Effector memory CD4-positive, alpha-beta T cell (primary cell): ENCODE measurements around the gene CDYL.

Experiments
- DNase-seq, 3 donors: peaks; one replicate each; pipeline ENCODE4 v3.0.0-alpha.2; 2020
- H3K27ac ChIP-seq: 2 replicates; pipeline ENCODE4 v1.7.0; 2013; ENCODE audit warnings: mild to moderate bottlenecking, low read length, moderate library complexity; ENCODE audit not compliant: insufficient read depth, poor library complexity, severe bottlenecking
- H3K27me3 ChIP-seq: replicated peaks from 2 replicates; pipeline ENCODE4 v1.7.0; 2013; ENCODE audit warnings: mild to moderate bottlenecking, low read length; ENCODE audit not compliant: insufficient read depth, control insufficient read depth, poor library complexity, severe bottlenecking
- H3K36me3 ChIP-seq: 2 replicates; pipeline ENCODE4 v1.7.0; 2013; ENCODE audit warnings: mild to moderate bottlenecking, low read length, moderate library complexity; ENCODE audit not compliant: control insufficient read depth, insufficient read depth
- H3K4me1 ChIP-seq: 2 replicates; pipeline ENCODE4 v1.7.0; 2013; ENCODE audit warnings: low read length, mild to moderate bottlenecking; ENCODE audit not compliant: control insufficient read depth, insufficient read depth, poor library complexity, severe bottlenecking
- H3K4me3 ChIP-seq: 2 replicates; pipeline ENCODE4 v1.7.0; 2013; ENCODE audit warnings: low read length, low read depth, mild to moderate bottlenecking; ENCODE audit not compliant: insufficient read depth, poor library complexity, severe bottlenecking
- H3K9me3 ChIP-seq: 2 replicates; pipeline ENCODE4 v1.7.0; 2013; ENCODE audit warnings: mild to moderate bottlenecking, low read length, moderate library complexity; ENCODE audit not compliant: control insufficient read depth

CDYL gene

GRCh38 chr6:4743062-4743461 is 33.1 kb upstream of the CDYL start:
- no peaks in the 10 kb centered on the region for H3K9me3 ChIP-seq
- H3K4me1 ChIP-seq = no peaks in the 10 kb centered on the region
- no peak for DNase-seq

DNA sequence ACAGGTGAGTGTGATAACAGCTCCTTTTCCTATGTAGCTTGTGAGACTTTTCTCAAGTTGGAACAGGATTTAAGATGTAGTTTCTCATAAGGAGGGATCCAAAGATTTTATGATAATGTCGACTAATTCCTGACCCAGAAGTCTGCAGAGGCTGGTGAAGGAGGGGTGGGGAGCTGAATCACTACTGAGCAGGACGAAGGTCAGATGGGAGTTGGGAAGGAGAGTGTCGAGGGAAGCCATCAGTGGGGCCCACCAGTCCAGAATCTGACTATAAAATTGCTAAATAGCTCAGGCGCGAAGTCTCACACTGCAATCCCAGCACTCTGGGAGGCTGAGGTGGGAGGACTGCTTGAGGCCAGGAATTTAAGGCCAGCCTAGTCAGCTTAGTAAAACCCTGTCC is 32.3 kb upstream of the CDYL start:
- no peak for DNase-seq
- Histone ChIP-seq H3K27me3 (no peaks in the 10 kb centered on the region), H3K27ac (no peak overlapping the region), H3K36me3 (no peaks in the 10 kb centered on the region), H3K4me1 (no peaks in the 10 kb centered on the region), H3K9me3 (no peaks in the 10 kb centered on the region), H3K4me3 (no peak overlapping the region)

More at GRCh38 chr6:4743062-4743461, 33.1 kb upstream of the CDYL start:
- Histone ChIP-seq H3K4me3 (no peak overlapping the region), H3K27ac (no peak overlapping the region), H3K27me3 (no peaks in the 10 kb centered on the region), H3K36me3 (no peaks in the 10 kb centered on the region)

- H3K4me3 ChIP-seq = no peak overlapping the region
- DNase-seq = no peak
- H3K4me1 ChIP-seq = no peaks in the 10 kb centered on the region
- H3K9me3 ChIP-seq = no peaks in the 10 kb centered on the region
- H3K27ac ChIP-seq = no peak overlapping the region
- no peaks in the 10 kb centered on the region for H3K27me3 ChIP-seq
- H3K36me3 ChIP-seq = no peaks in the 10 kb centered on the region
These were observed 28.6 kb upstream of the CDYL start for GRCh38 chr6:4747588-4747987.

DNA sequence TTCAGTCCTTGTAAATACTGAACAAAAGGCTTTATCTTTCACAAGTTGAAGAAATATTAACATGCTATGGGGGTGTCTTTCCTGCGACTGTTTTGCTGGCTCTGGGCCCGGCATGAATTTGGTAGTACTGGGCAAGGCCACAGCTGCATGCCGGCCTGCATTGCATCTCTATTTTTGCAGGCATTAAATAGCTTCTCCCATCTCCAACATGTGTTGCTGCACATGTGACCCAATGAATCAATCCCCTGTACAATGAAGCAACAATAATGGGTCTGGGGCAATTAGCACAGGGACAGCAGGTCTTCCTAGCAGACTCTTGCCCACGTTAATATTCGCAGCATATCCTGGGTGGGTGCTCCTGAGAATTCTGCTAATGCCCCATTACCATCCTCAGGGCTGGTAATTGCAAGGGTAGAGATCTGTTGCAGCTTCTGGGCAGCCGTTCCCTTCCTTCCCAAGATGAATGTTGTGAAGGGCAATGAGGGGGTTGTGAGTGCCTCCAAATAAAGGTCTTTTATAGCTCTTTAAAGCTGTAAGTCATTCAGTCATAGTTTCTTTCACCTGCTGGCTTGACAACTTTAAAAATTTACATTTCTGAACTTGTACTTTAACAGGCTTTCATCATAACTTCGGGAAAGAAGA is 24.3 kb upstream of the CDYL start:
- no peaks in the 10 kb centered on the region for H3K4me1 ChIP-seq
- no peak for DNase-seq
- no peak overlapping the region for H3K27ac ChIP-seq
- H3K36me3 ChIP-seq = no peaks in the 10 kb centered on the region
- H3K4me3 ChIP-seq = no peak overlapping the region
- H3K9me3 ChIP-seq = no peaks in the 10 kb centered on the region
- no peaks in the 10 kb centered on the region for H3K27me3 ChIP-seq

- no peak for DNase-seq
- H3K36me3 ChIP-seq = no peaks in the 10 kb centered on the region
- H3K4me1 ChIP-seq = no peaks in the 10 kb centered on the region
- H3K9me3 ChIP-seq = no peaks in the 10 kb centered on the region
- H3K4me3 ChIP-seq = no peak overlapping the region
- H3K27ac ChIP-seq = no peak overlapping the region
- no peaks in the 10 kb centered on the region for H3K27me3 ChIP-seq
These were observed 20.0 kb upstream of the CDYL start for GRCh38 chr6:4756247-4756646.

DNA sequence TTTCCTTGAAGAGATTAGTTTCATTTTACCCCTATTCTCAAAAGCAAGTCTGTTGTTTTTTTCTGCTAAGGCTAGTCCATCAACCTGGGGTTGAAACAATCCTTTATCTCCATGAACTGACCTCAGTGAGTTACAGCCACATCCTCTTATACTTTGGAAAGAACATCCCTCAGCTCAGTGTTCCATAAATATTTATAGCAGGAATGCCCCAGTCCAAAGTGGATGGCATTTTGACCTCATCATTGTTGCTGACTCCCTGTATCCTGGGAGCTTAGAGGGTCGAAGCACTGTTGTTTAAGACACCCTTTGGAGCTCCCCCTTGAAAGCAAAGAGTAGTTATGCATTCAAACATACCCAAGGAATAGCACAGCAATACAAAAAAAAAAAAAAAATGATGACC is 16.2 kb upstream of the CDYL start:
- Histone ChIP-seq H3K4me1 (no peaks in the 10 kb centered on the region), H3K9me3 (no peaks in the 10 kb centered on the region), H3K27me3 (no peaks in the 10 kb centered on the region), H3K4me3 (no peak overlapping the region), H3K36me3 (no peaks in the 10 kb centered on the region), H3K27ac (no peak overlapping the region)
- no peak for DNase-seq

DNA sequence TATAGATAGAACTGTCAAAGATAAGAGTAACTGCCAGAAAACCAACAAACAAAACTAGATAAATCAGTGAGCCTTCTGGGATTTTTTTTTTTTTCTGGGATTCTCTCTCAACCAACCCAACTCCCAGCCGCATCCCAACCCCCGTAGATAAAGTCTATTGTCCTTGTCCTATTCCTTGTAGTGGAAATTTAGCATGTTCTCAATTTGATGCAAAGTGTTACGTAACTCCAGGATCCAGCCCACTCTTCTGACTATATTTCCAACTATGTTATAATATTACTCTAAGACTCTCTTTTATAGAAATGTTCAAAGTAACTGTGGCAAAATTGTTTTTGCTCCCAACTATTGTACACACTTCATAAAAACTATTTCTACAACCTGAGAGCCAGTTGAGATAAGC is 15.4 kb upstream of the CDYL start:
- H3K36me3 ChIP-seq = no peaks in the 10 kb centered on the region

GRCh38 chr6:4762294-4762693 is 13.9 kb upstream of the CDYL start:
- DNase-seq = no peak
- Histone ChIP-seq H3K9me3 (no peaks in the 10 kb centered on the region), H3K27me3 (no peaks in the 10 kb centered on the region), H3K36me3 (no peaks in the 10 kb centered on the region), H3K4me3 (no peak overlapping the region), H3K4me1 (no peaks in the 10 kb centered on the region), H3K27ac (no peak overlapping the region)

More for the DNA sequence above, 15.4 kb upstream of the CDYL start:
- DNase-seq = no peak
- Histone ChIP-seq H3K4me3 (no peak overlapping the region), H3K27ac (no peak overlapping the region), H3K9me3 (no peaks in the 10 kb centered on the region), H3K4me1 (no peaks in the 10 kb centered on the region), H3K27me3 (no peaks in the 10 kb centered on the region)

DNA sequence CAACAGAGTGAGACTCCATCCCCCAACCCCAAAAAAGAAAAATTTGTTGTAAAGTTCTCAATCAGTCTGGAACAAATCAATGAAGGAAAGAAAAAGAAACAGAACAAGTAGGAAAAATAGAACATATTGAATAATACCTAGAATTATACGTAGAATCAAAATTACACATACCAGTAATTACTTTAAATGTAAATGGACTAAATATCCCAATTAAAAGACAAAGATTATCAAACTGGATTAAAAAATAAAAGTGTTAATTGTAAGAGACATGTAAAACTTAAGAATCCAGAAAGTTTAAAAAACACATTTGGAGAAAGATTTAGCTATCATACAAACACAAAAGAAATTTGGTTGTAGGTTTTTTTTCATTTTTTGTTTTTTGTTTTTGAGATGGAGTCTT is 12.3 kb upstream of the CDYL start:
- no peak overlapping the region for H3K27ac ChIP-seq
- no peaks in the 10 kb centered on the region for H3K4me1 ChIP-seq
- H3K4me3 ChIP-seq = no peak overlapping the region
- no peaks in the 10 kb centered on the region for H3K27me3 ChIP-seq
- DNase-seq = no peak
- no peaks in the 10 kb centered on the region for H3K9me3 ChIP-seq
- no peaks in the 10 kb centered on the region for H3K36me3 ChIP-seq

- H3K27me3 ChIP-seq = no peaks in the 10 kb centered on the region
- no peaks in the 10 kb centered on the region for H3K4me1 ChIP-seq
- no peak for DNase-seq
- no peak overlapping the region for H3K4me3 ChIP-seq
- H3K9me3 ChIP-seq = no peaks in the 10 kb centered on the region
- H3K27ac ChIP-seq = no peak overlapping the region
- H3K36me3 ChIP-seq = no peaks in the 10 kb centered on the region
These were observed 7.4 kb upstream of the CDYL start for GRCh38 chr6:4768815-4769214.
